Inferior parietal cortex (tissue), 1 donor: Measurements from ENCODE around the gene NADSYN1.

ENCODE experiments used
- DNase-seq: peaks from one replicate; pipeline ENCODE4 v3.0.0-alpha.2; 2016; ENCODE audit errors: extremely low spot score

NADSYN1 gene

DNA sequence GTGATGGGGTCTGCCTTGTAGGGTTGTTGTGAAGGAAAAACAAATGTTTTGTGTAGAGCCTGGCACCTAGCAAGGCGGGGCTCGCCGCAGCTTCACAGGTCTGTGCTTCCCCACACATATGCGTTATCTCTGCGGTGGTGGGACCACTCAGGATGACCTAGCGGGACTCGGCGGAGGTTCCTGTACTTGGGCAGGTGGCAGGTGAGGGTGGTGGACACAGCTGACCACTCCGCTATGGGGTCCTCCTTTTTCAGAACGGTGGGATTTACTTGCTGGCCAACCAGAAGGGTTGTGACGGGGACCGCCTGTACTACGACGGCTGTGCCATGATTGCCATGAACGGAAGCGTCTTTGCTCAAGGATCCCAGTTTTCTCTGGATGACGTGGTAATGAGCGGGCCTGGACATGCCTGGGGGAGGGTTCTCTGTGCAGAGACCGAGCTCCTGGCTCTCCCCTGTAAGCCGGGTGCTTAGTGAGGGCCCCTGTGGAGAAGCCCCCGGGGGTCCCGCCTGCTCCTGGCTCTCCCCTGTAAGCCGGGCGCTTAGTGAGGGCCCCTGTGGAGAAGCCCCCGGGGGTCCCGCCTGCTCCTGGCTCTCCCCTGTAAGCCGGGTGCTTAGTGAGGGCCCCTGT lies 21.3 kb downstream of the NADSYN1 start:
- no peak for DNase-seq

GRCh38 chr11:71474771-71475483 lies 21.9 kb downstream of the NADSYN1 start:
- DNase-seq: no peak

GRCh38 chr11:71476031-71476430 lies 23.0 kb downstream of the NADSYN1 start:
- DNase-seq: no peak

DNA sequence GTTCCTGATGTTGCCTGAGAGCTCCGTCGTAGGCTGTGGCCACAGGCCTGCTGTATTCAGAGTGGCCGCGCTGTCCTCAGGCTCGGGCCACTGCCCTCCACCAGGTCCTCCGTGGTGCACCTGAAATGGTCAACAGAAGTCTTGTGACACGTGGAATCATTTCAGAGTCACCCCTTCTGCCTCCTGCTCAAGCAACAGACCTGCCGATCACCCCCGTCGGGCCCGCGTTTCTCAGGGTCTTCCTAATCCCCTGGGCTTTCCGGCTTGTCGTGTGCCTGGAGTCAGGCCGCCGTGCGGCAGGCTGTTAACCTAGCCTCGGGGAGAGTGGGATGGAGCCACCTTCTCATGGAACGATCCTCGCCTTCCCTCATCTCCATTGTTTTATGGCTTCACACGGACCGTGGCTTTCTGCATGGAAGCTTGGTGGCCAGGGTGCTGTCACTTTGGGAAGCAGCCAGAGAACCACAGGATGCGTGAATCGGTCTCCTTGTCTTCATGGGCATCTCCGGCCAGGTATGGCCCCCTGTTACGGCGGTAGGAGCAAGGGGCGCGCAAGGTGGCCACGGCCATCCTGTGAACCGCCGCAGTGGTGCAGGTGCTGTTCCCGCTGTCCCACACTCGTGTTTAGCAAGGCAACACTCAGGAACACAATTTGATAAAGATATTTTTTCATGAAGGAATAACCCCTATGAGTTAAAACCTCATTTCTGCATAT lies 24.1 kb downstream of the NADSYN1 start:
- DNase-seq: no peak

DNA sequence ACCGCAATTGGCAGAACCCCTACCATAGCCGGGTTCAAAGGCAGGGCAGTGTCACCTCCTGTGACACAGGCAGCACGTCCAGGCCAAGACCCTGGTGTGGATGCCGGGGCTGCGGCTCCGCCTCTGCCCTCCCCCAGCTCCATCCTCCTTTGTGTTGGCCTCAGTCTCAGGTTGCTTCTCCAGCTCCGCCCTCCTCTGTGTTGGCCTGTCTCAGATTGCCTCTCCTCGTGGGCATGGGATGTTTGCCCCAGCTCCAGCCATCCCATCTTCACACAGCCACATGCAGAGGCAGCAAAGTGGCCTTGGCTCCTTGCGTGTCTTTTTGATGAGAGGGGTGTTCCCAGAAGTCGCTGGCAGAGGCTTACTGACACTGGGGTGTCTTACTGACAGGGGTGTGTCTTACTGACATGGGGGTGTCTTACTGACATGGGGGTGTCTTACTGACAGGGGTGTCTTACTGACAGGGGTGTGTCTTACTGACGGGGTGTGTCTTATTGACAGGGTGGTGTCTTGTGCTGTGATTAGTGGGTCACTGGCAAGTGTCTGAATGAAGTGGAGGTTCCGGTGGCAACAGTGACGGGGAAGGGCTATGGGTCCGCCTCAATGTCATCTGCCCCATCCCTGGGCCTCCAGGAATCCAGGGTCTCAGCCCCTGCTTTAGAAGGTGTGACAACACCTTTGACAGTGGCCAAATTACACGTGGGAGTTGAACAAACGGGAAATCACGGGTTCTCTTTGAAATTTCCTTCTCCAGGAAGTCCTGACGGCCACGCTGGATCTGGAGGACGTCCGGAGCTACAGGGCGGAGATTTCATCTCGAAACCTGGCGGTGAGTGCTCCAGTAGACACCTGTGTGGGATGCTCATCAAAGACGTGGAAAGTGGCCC lies 24.9 kb downstream of the NADSYN1 start:
- DNase-seq: no peak

DNA sequence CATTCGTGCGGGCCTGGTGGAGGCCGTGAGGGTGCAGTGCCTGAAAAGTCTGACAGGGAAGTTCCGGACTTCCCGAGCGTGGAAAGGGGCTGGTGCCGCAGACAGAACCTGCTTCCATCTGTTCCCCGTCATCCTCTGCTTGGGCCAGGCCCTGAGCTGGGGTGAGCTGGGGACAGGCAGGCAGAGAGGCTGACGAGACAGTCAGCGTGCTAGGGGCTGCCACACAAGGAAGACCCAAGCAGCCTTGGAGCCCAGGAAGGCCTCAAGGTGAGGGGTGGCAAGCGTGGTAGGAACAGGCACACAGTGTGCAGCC lies 25.5 kb downstream of the NADSYN1 start:
- DNase-seq: no peak

- DNase-seq: no peak
Observed at GRCh38 chr11:71481101-71481960, 28.3 kb downstream of the NADSYN1 start.

GRCh38 chr11:71482216-71482615 lies 29.2 kb downstream of the NADSYN1 start:
- DNase-seq: no peak

- no peak for DNase-seq
Observed at GRCh38 chr11:71482746-71483364, 29.9 kb downstream of the NADSYN1 start.

DNA sequence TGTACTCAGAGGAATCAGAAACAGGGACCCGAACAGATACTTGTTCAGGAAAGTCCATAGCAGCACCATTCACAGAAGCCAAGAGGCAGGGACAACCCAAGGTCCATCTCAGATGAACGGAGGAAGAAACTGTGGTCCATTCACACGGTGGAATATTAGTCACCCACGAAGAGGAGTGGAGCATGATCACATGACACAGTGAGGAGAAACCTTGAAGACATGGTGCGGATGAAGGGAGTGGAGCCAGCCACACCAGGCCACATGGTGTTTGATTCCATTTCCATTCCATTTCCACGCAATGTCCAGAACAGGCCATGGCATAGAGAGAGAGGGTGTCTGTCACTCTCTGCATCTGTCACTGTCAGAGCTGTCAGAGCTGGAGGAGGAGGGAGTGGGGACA lies 30.7 kb downstream of the NADSYN1 start:
- DNase-seq: no peak

DNA sequence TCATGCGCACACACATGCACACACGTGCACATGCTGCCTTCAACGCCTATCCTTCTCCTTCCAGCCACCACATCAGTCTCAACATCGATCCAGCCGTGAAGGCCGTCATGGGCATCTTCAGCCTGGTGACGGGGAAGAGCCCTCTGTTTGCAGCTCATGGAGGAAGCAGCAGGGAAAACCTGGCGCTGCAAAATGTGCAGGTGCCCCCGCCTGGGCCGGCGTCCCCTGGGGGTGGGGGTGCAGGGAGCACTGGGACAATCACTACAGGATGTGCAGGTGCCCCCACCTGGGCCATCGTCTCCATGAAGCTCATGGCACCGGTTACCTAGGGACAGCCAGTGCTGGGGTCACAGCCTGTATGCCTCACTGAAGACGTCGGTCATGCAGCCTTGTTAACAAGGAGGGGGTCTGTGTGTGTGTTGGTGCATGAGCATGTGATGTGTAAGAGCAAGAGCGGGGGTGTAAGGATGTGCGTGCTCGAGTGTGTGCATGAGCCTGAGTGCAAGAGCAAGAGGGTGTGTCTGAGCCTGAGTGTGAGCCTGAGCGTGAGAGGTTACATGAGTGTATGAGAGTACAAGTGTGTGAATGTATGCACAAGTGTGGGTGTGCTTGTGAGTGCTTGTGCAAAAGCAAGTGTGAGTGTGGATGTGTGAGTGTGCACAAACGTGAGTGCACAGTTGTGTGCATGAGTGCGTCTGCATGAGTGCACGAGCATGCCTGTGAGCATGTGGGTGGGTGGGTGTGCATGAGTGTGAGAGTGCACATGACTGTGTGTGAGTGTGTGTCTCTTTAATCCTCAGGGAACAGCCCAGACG lies 31.5 kb downstream of the NADSYN1 start:
- no peak for DNase-seq

DNA sequence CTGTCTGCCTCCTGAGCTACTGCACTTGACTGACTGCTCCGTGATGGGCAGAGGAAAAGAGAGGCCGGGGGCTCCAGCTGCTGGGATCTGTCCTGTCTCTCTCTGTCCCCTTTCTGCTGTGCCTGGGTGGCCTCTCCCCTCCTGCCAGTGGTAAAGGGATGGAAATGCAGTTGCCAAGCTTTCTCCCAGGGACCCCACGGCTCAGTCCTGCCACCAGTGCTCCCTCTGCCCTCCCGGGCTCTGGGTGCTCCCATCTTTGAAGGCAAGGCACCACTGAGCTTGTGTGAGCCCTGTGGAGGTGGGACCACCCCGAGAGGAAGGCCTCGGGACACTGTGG lies 32.0 kb downstream of the NADSYN1 start:
- DNase-seq: no peak

DNA sequence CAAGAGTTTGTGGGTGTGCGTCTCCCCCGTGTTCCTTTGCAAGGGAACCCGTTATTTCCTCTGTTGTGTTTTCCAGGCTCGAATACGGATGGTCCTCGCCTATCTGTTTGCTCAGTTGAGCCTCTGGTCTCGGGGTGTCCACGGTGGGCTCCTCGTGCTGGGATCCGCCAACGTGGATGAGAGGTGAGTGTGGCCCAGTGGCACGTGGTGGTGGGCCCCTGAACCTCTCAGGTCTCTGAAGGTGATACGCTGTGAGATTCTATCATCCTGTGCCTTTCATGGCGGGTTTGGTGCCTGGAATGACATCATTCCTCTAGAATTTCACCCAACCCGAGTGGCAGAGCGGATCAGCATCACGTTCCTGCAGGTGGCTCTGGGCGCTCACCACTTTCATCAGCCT lies 32.5 kb downstream of the NADSYN1 start:
- DNase-seq: no peak

GRCh38 chr11:71486320-71486719 lies 33.3 kb downstream of the NADSYN1 start:
- DNase-seq: no peak

- no peak for DNase-seq
Observed at GRCh38 chr11:71488681-71489270, 35.8 kb downstream of the NADSYN1 start.

GRCh38 chr11:71489311-71490043 lies 36.5 kb downstream of the NADSYN1 start:
- DNase-seq: no peak

DNA sequence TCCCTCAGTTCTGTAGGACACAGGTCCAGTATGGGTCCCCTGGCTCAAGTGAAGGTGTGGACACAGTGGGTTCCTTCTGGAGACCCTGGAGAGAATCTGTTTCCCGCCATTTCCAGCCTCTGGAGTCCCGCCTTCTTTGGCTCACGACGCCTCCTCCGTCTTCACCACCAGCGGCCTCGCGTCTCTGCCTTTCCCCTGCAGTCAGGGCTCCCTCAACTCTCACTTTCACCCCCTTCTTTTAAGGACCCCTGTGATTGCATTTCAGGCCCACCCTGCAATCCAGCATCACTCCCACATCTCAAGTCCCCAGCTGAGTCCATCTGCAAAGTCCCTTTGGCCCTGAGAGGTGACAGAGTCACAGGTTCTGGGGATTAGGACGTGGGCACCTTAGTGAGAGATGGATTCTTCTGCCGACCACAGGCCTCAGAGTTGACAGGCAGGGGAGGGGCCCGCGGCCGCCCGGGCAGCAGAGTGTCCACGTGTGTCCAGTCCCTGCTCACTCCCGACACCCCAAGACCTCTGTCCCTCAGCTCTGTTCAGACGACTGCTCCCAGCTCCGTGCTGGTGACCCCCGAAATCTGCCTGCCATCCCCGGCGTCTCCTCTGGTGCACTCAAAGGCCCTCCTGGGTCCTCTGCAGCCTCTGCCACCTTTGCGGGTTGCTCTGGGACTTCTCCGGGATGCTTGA lies 37.2 kb downstream of the NADSYN1 start:
- DNase-seq: no peak

DNA sequence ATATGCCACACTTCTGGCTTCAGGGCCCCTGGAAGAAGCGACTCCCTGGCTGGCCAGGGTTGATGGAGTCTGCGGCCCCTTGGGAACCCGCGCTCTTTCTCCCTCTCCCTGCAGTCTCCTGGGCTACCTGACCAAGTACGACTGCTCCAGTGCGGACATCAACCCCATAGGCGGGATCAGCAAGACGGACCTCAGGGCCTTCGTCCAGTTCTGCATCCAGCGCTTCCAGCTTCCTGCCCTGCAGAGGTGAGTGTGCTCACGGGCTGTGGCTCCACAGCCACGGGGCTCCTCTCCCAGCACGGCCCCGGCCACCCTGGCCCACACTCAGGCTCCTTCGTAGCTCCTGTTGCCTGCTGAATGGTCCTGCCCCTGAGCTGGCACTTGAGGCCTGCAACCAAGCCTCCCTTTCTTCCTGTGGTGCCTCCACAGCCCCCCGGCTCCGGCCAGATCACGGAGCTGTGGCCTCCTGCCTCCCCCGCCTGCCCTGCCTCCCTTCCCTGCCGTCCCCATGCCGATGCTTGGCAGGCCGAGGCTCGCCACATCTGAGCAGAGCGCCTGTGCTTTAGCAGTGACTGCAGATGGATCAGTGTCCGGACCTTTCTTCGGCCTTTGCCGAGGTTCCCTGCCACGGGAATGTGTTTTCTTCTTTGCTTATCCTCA lies 37.9 kb downstream of the NADSYN1 start:
- DNase-seq: no peak
